Transverse colon (tissue), 4 donors: ENCODE data around the gene ZNF488.

Experiments used
- CTCF ChIP-seq, 5 experiments: fragments of 200-600 bp in 3 of 5; fragments of 450-650 bp in 2 of 5; sonication (generic) in 3 of 5; IDR thresholded peaks; 1 replicate in 2 of 5; 2 replicates in 3 of 5; pipeline ENCODE4 v1.5.1; 2016 to 2017; ENCODE audit warnings: antibody characterized with exemption in 5 of 5, inconsistent platforms in 3 of 5, mild to moderate bottlenecking in 2 of 5, moderate library complexity in 1 of 5
- EP300 ChIP-seq: sonication (generic); formaldehyde crosslinking; IDR thresholded peaks from one replicate; pipeline ENCODE4 v1.6.1; 2017; ENCODE audit warnings: antibody characterized with exemption, low read depth
- POLR2AphosphoS5 ChIP-seq, 3 donors: sonication (generic); formaldehyde crosslinking; IDR thresholded peaks; one replicate each; pipeline ENCODE4 v1.6.1; 2016; ENCODE audit warnings: antibody characterized with exemption in 3 of 3

- no peak for TF ChIP-seq CTCF (IDR thresholded peaks at IDR 0.05)
- TF ChIP-seq EP300: no peak
- TF ChIP-seq POLR2AphosphoS5 (IDR thresholded peaks at IDR 0.05): no peak
These were observed 25.6 kb downstream of the ZNF488 start for GRCh38 chr10:47358457-47358856.
